ENCODE data around the gene SSBP4. TPM values are rescaled to one million over a fixed set of nuclear protein-coding genes. Genes with fewer than 3 reads are reported as not detected.

Gene SSBP4
- total RNA-seq, 1 experiment from 2014 or later: 164 TPM

DNA sequence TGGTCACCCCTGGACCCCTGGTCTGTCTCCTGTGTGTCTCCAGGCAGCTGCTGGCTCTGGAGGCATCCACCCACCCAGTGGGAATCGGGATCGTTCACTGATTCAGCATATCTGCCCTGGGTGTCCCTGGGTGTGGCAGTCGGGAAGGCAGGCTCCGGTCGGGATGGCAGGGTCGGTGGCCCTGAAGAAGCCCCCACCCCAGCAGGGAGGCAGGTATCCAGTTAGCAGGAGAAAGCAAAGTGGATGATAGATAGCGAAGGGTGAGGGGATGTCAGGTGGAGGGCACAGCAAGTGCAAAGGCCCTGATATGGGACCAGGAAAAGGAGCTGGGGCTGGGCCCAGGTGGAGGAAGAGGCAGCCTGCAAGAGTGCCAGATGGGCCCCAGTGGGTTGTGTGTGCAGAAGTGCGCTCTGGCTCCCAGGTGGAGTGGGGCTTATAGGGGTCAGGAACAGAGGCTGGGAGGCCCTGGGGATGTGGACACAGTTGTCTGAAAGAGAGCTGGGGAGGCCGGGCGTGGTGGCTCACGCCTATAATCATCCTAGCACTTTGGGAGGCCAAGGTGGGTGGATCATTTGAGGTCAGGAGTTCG is 2.3 kb downstream of the SSBP4 start:
- POLR2A ChIA-PET: interaction anchor here (0.6 kb wide), 1 partner anchor 15 kb away, joined by 4 read pairs; no protein-coding TSS in a partner anchor
- no peaks in the 10 kb centered on the region; a peak in 1 of 4 replicates for H3K36me3 ChIP-seq (ENCODE audit: control insufficient read depth in 1 of 2, insufficient read depth in 2 of 2, low read length in 2 of 2)
- no peaks in the 10 kb centered on the region for H3K27me3 ChIP-seq (ENCODE audit: insufficient read depth, low read length)
- H3K4me1 ChIP-seq (ENCODE audit: control insufficient read depth in 1 of 2, insufficient read depth in 2 of 2, low read length in 2 of 2): peaks cover 35 to 76% of the 10 kb centered on the region in 2 experiments
- intact Hi-C loops (cut with micrococcal nuclease): no loop called here
- H3K9ac ChIP-seq (ENCODE audit: low read length): peak overlapping the region; percentile 96
- H3K4me3 ChIP-seq (replicated peaks in 1 of 2; ENCODE audit: low read depth in 1 of 2, low read length in 2 of 2): peak overlapping the region; percentile 65 to 92; a peak in 3 of 4 replicates
- no peaks in the 10 kb centered on the region for H3K9me3 ChIP-seq (ENCODE audit: control insufficient read depth in 1 of 2, insufficient read depth in 1 of 2, low read depth in 1 of 2, low read length in 2 of 2)
- DNase-seq (ENCODE audit: low read depth, low spot score) (no peak), ATAC-seq (no peak)
- no TSS peak for BruUV-seq (replicated peaks)
- TF ChIP-seq SP1 (IDR thresholded peaks at IDR 0.05; ENCODE audit: low read depth) (no peak), TCF7L2 (IDR thresholded peaks at IDR 0.05; ENCODE audit: borderline replicate concordance, extremely low read depth, insufficient read depth, insufficient read length) (no peak), EZH2 (IDR thresholded peaks at IDR 0.05) (no peak), MAX (IDR thresholded peaks at IDR 0.05) (no peak), SRF (IDR thresholded peaks at IDR 0.05; ENCODE audit: low read depth) (no peak), YY1 (IDR thresholded peaks at IDR 0.05; ENCODE audit: extremely low read depth, insufficient replicate concordance, low read depth, low read length) (no peak), POLR2A (IDR thresholded peaks at IDR 0.05; ENCODE audit: borderline replicate concordance, extremely low read depth, insufficient read depth, insufficient read length) (no peak), EZH2phosphoT487 (IDR thresholded peaks at IDR 0.05; ENCODE audit: borderline replicate concordance) (no peak)
- TF ChIP-seq, protein P1, sequence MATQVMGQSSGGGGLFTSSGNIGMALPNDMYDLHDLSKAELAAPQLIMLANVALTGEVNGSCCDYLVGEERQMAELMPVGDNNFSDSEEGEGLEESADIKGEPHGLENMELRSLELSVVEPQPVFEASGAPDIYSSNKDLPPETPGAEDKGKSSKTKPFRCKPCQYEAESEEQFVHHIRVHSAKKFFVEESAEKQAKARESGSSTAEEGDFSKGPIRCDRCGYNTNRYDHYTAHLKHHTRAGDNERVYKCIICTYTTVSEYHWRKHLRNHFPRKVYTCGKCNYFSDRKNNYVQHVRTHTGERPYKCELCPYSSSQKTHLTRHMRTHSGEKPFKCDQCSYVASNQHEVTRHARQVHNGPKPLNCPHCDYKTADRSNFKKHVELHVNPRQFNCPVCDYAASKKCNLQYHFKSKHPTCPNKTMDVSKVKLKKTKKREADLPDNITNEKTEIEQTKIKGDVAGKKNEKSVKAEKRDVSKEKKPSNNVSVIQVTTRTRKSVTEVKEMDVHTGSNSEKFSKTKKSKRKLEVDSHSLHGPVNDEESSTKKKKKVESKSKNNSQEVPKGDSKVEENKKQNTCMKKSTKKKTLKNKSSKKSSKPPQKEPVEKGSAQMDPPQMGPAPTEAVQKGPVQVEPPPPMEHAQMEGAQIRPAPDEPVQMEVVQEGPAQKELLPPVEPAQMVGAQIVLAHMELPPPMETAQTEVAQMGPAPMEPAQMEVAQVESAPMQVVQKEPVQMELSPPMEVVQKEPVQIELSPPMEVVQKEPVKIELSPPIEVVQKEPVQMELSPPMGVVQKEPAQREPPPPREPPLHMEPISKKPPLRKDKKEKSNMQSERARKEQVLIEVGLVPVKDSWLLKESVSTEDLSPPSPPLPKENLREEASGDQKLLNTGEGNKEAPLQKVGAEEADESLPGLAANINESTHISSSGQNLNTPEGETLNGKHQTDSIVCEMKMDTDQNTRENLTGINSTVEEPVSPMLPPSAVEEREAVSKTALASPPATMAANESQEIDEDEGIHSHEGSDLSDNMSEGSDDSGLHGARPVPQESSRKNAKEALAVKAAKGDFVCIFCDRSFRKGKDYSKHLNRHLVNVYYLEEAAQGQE (IDR thresholded peaks at IDR 0.05; ENCODE audit: low read depth): no peak
- TF ChIP-seq, protein P2, sequence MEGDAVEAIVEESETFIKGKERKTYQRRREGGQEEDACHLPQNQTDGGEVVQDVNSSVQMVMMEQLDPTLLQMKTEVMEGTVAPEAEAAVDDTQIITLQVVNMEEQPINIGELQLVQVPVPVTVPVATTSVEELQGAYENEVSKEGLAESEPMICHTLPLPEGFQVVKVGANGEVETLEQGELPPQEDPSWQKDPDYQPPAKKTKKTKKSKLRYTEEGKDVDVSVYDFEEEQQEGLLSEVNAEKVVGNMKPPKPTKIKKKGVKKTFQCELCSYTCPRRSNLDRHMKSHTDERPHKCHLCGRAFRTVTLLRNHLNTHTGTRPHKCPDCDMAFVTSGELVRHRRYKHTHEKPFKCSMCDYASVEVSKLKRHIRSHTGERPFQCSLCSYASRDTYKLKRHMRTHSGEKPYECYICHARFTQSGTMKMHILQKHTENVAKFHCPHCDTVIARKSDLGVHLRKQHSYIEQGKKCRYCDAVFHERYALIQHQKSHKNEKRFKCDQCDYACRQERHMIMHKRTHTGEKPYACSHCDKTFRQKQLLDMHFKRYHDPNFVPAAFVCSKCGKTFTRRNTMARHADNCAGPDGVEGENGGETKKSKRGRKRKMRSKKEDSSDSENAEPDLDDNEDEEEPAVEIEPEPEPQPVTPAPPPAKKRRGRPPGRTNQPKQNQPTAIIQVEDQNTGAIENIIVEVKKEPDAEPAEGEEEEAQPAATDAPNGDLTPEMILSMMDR (IDR thresholded peaks at IDR 0.05 in 2 of 3, conservative IDR thresholded peaks at IDR 0.05 in 1 of 3; ENCODE audit: borderline replicate concordance in 1 of 3, insufficient read depth in 1 of 3, low read depth in 2 of 3, low read length in 2 of 3): no peak
- RAD21 ChIA-PET (ENCODE audit: low non-redundant PET in 1 of 2, low total read pairs in 2 of 2, uncharacterized antibody in 2 of 2, unreplicated experiment in 2 of 2): no interaction called here
- H3K9me2 ChIP-seq (ENCODE audit: insufficient read depth): no peaks in the 10 kb centered on the region
- no peak overlapping the region for H2AFZ ChIP-seq (ENCODE audit: low read depth, low read length, poor library complexity, severe bottlenecking)
- peak overlapping the region; percentile 98 for H3K27ac ChIP-seq (ENCODE audit: low read depth, low read length)
- CTCF ChIA-PET: no interaction called here
- H3K79me2 ChIP-seq (ENCODE audit: insufficient read depth, low read length): peaks cover 69% of the 10 kb centered on the region
- peak overlapping the region; percentile 100 for H3K4me2 ChIP-seq (ENCODE audit: low read length)
- H4K20me1 ChIP-seq (ENCODE audit: insufficient read depth): no peaks in the 10 kb centered on the region

Measured in HCT116 (cell line).